ENCODE measurements around the gene CLMN. TPM values are rescaled to one million over a fixed set of nuclear protein-coding genes. Genes with fewer than 3 reads are reported as not detected.

Gene CLMN
- total RNA-seq, 1 experiment from 2014 or later = 1.2 TPM

- Histone ChIP-seq H3K4me3 (no peak overlapping the region), H3K27me3 (no peaks in the 10 kb centered on the region), H3K9me3 (no peaks in the 10 kb centered on the region), H3K36me3 (no peaks in the 10 kb centered on the region)
- DNase-seq = no peak
These were observed 28.8 kb upstream of the CLMN start for GRCh38 chr14:95348395-95349080.

GRCh38 chr14:95346820-95347219 is 27.1 kb upstream of the CLMN start:
- H3K4me3 ChIP-seq = no peak overlapping the region
- H3K27me3 ChIP-seq = no peaks in the 10 kb centered on the region
- no peak for DNase-seq
- no peaks in the 10 kb centered on the region for H3K9me3 ChIP-seq
- no peaks in the 10 kb centered on the region for H3K36me3 ChIP-seq

GRCh38 chr14:95346266-95346665 is 26.6 kb upstream of the CLMN start:
- DNase-seq = no peak
- H3K4me3 ChIP-seq = no peak overlapping the region
- H3K27me3 ChIP-seq = no peaks in the 10 kb centered on the region
- H3K36me3 ChIP-seq = no peaks in the 10 kb centered on the region
- H3K9me3 ChIP-seq = no peaks in the 10 kb centered on the region

- Histone ChIP-seq H3K27me3 (no peaks in the 10 kb centered on the region), H3K9me3 (no peaks in the 10 kb centered on the region), H3K4me3 (no peak overlapping the region), H3K36me3 (no peaks in the 10 kb centered on the region)
- no peak for DNase-seq
These were observed 25.3 kb upstream of the CLMN start for GRCh38 chr14:95345032-95345431.

DNA sequence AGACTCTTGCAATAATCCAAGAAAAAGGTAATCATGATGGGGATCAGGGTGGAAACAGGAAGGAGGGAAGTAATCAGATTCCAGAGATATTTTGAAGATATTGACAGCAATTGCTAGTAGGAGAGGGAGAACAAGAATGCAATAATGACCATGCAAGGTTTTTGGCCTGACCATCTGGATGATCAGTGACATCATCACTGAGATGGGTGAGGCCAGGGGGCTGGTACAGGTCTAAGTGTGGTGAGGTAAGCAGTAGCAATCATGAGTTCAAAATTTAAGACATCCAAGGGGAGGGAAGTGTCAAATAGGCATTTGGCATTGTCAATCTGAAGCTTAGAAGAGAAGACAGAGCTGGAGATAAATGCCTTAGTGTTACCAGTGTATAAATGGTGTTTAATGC is 24.8 kb upstream of the CLMN start:
- H3K27me3 ChIP-seq = no peaks in the 10 kb centered on the region
- no peaks in the 10 kb centered on the region for H3K36me3 ChIP-seq
- H3K9me3 ChIP-seq = no peaks in the 10 kb centered on the region
- H3K4me3 ChIP-seq = no peak overlapping the region
- no peak for DNase-seq

DNA sequence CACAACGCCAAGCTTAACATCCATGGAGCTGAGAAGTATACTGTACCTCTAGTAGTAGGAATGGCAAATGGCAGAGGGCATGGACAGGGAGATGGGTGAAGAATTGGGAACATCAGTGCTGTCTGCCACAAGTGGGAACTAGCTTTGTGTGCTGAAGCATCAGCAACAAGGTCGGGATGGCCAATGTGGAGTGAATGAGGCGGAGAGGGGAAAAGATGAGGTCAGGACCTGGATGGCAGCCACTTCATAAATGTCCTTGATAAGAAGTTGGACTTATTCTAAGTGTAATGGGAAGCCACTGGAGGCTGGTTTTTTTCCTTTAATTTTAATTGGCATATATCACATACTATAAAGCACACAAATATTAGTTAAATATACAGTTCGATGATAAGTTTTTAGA is 21.9 kb upstream of the CLMN start:
- Histone ChIP-seq H3K4me3 (no peak overlapping the region), H3K27me3 (no peaks in the 10 kb centered on the region), H3K9me3 (no peaks in the 10 kb centered on the region), H3K36me3 (no peaks in the 10 kb centered on the region)
- DNase-seq = no peak

DNA sequence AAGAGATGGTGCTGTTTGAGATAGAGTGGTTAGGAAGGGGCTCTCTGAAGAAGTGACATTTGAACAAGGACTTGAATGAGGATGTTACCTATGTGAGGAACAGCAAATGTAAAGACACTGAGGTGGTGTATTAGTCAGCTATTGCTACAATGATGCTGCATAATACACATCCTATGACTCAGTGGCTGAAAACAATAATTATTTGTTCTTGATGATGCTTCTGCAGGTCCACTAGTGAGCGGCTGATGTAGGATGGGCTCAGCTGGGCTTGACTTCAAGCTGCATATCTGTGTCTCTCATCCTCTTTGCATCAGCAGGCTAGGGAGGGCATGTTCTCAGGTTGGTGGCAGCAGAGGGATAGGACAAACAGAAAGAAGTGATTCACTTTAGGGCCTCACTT is 21.4 kb upstream of the CLMN start:
- Histone ChIP-seq H3K27me3 (no peaks in the 10 kb centered on the region), H3K9me3 (no peaks in the 10 kb centered on the region), H3K4me3 (no peak overlapping the region), H3K36me3 (no peaks in the 10 kb centered on the region)
- no peak for DNase-seq

DNA sequence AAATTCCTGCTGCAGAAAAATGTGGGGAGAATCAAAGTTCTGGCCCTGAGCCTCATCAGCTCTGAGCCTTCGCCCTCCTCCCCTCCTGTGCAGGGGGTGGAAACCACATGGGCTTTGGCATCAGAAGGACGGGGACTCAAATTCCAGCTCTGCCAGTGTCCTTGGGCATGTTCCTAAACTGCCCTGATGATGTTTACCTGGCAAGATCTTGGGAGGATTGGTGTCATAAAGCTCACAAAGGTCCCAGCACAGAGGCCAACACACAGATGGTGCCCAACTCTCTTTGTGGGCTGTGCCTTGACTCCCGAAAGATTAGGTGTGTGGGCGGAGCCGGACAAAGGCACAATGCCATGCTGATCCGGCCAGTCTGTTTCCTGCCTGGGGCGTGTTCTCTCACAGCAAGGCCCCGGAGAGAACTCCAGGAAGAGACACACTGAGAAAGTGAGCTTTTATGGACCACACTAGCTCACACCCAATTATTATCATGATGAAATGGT is 20.5 kb upstream of the CLMN start:
- peak; percentile 24 for DNase-seq
- no peaks in the 10 kb centered on the region for H3K27me3 ChIP-seq

GRCh38 chr14:95339301-95339865 is 19.7 kb upstream of the CLMN start:
- Histone ChIP-seq H3K9me3 (no peaks in the 10 kb centered on the region), H3K27me3 (no peaks in the 10 kb centered on the region), H3K4me3 (no peak overlapping the region), H3K36me3 (no peaks in the 10 kb centered on the region)
- no peak for DNase-seq

More for the DNA sequence above, 20.5 kb upstream of the CLMN start:
- Histone ChIP-seq H3K9me3 (no peaks in the 10 kb centered on the region), H3K4me3 (no peak overlapping the region), H3K36me3 (no peaks in the 10 kb centered on the region)

DNA sequence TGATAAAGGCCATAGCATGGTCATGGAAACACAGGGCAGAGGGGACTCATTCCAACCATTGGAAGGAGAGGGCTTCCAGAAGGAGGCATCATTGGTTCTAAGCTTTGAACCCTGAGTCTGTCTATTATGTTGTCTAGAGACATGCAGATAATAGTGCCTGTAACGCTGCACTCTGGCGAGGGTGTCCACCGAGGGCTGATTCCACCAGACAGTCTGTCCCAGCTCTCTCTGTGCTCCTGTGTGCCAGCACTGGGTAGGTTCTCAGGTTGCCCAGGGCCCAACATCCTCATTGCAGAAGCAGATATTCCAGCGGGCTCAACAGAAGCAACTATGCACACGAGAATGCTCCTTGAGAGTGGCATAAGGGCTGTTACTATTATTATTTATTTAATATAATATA is 18.7 kb upstream of the CLMN start:
- DNase-seq = no peak
- Histone ChIP-seq H3K9me3 (no peaks in the 10 kb centered on the region), H3K36me3 (no peaks in the 10 kb centered on the region), H3K4me3 (no peak overlapping the region), H3K27me3 (no peaks in the 10 kb centered on the region)

- H3K4me3 ChIP-seq = no peak overlapping the region
- H3K36me3 ChIP-seq = no peaks in the 10 kb centered on the region
- no peak for DNase-seq
- H3K27me3 ChIP-seq = no peaks in the 10 kb centered on the region
- H3K9me3 ChIP-seq = no peaks in the 10 kb centered on the region
These were observed 17.4 kb upstream of the CLMN start for GRCh38 chr14:95337041-95337595.

DNA sequence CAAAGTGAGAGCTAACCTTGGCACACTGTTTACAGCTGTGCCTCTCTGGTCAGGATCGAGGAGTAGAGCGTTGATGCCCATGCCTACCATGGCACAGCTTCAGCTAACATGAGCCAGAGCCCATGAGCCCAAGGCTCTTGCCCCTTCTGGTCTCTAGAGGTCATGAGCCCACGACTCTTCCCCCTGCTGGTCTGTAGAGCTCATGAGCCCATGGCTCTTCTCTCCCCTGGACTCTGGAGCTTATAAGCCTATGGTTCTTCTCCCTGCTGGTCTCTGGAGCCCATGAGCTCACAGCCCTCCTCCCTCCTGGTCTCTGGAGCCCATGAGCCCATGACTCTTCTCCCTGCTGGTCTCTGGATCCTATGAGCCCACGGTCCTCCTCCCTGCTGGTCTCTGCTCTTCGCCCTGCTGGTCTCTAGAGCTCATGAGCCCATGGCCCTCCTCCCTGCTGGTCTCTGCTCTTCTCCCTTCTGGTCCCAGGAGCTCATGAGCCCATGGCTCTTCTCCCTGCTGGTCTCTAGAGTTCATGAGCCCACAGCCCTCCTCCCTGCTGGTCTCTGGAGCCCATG is 16.6 kb upstream of the CLMN start:
- H3K27me3 ChIP-seq = no peaks in the 10 kb centered on the region
- DNase-seq = no peak
- no peaks in the 10 kb centered on the region for H3K9me3 ChIP-seq
- no peaks in the 10 kb centered on the region for H3K36me3 ChIP-seq
- no peak overlapping the region for H3K4me3 ChIP-seq

DNA sequence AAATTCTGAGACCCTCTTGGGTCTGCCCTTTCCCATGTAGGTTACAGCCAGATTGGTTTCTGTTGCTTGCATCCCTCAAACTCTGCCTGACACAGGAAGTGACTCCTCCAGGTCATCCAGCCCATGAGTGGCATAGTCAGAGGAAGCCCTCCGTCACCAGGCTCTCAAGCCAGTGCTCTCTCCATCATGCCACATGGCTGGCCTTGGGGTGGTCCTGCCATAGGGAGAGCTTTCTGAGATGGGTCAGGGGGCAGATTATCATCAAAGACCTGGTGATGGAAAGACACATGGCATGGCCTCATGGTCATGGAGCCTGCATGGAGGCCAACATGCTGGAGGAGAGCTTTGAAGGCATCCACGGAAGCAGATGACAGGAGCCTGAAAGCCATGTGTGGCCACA is 15.4 kb upstream of the CLMN start:
- Histone ChIP-seq H3K27me3 (no peaks in the 10 kb centered on the region), H3K9me3 (no peaks in the 10 kb centered on the region), H3K36me3 (no peaks in the 10 kb centered on the region), H3K4me3 (no peak overlapping the region)
- no peak for DNase-seq

GRCh38 chr14:95334044-95334443 is 14.3 kb upstream of the CLMN start:
- no peak for DNase-seq
- Histone ChIP-seq H3K27me3 (no peaks in the 10 kb centered on the region), H3K36me3 (no peaks in the 10 kb centered on the region), H3K9me3 (no peaks in the 10 kb centered on the region), H3K4me3 (no peak overlapping the region)

GRCh38 chr14:95332641-95333040 is 12.9 kb upstream of the CLMN start:
- no peak for DNase-seq
- H3K9me3 ChIP-seq = no peaks in the 10 kb centered on the region
- H3K4me3 ChIP-seq = no peak overlapping the region
- no peaks in the 10 kb centered on the region for H3K36me3 ChIP-seq
- no peaks in the 10 kb centered on the region for H3K27me3 ChIP-seq

DNA sequence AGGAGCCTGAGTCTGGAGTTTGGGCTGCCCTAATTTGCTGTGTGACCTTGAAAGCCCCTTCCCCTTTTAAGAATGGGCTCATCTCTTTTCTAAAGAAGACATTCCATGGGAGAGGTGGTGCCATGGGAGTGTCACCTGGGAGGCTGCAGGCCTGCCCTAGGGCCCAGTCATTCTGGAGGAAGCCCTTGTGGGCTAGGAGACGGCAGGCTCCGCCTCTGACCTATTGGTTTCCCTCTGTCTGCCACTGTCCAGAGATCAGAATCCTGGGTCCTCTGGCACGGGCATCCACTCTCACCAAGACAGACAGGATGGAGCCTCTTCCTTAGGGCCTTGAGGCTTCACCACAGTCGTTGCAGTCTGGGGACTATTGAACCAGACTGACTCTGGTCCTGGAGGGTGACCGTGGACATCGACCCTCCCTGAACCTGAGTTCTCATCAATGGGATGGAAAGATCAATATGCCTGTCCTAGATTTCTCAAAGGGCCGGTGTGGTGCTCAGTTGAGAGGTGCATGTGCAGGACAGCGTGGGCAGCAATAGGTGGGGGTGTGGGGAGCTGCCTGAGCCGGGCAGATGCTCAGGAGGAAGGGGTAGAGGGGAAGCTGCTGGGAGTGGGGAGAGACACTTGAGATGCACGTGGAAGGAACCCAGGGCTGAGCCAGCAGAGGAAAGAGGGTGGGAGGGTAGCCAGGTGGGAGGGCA is 12.2 kb upstream of the CLMN start:
- no peak for DNase-seq
- H3K27me3 ChIP-seq = no peaks in the 10 kb centered on the region
- H3K9me3 ChIP-seq = no peaks in the 10 kb centered on the region

More for the DNA sequence above, 12.2 kb upstream of the CLMN start:
- no peaks in the 10 kb centered on the region for H3K36me3 ChIP-seq
- H3K4me3 ChIP-seq = no peak overlapping the region
